Adrenal gland (tissue), 12 donors: ENCODE data around the gene HSD17B2. TPM values are rescaled to one million over a fixed set of nuclear protein-coding genes. Genes with fewer than 3 reads are reported as not detected.

Experiments used
- DNase-seq, 7 donors: peaks; one replicate each; pipeline ENCODE4 v3.0.0-alpha.2; 2019 to 2020
- H3K27ac ChIP-seq, 5 donors: fragments of 200-600 bp; sonication (generic) in 4 of 5; 1 replicate in 3 of 5; 2 replicates in 2 of 5; pipeline versions ENCODE4 v1.5.1 to v1.8.0; 2016 to 2020; ENCODE audit warnings: mild to moderate bottlenecking in 1 of 5
- H3K27me3 ChIP-seq: fragments of 200-600 bp; 2 replicates; pipeline ENCODE4 v1.8.0; 2021
- H3K36me3 ChIP-seq, 2 donors: fragments of 200-600 bp; replicated peaks in 1 of 2; 1 replicate in 1 of 2; 2 replicates in 1 of 2; pipeline versions ENCODE4 v1.5.1 to v1.8.0; 2018 to 2022
- H3K4me1 ChIP-seq, 2 donors: fragments of 200-600 bp; replicated peaks in 1 of 2; 1 replicate in 1 of 2; 2 replicates in 1 of 2; pipeline versions ENCODE4 v1.5.1 to v1.8.0; 2018 to 2021
- H3K4me3 ChIP-seq, 4 donors: fragments of 200-600 bp; sonication (generic) in 3 of 4; one replicate each; pipeline ENCODE4 v1.5.1; 2016 to 2018
- H3K9me3 ChIP-seq, 3 donors: fragments of 200-600 bp; sonication (generic) in 1 of 3; replicated peaks in 1 of 3; 1 replicate in 2 of 3; 2 replicates in 1 of 3; pipeline versions ENCODE4 v1.5.1 to v1.8.0; 2016 to 2021
- POLR2A ChIP-seq, 2 donors: fragments of 450-650 bp; IDR thresholded peaks; one replicate each; pipeline ENCODE4 v1.6.1; 2017; ENCODE audit warnings: antibody characterized with exemption in 2 of 2, mild to moderate bottlenecking in 2 of 2, moderate library complexity in 1 of 2
- WGBS, 4 donors: extraction: QIAGEN DNeasy Blood & Tissue Kit in 2 of 4; methylation state at CpG; one replicate each; pipeline versions ENCODE4 v1.1.5 to v1.1.7; 2013 to 2017; 5-methylcytosine and 5-hydroxymethylcytosine counted together
- intact Hi-C, 2 donors: fragments of 100-400 bp; cut with DNase I; formaldehyde crosslinking; loops; one replicate each; pipeline versions ENCODE4 v1.14.1 to v1.15.0; 2022 to 2023
- polyA plus RNA-seq, 3 donors: library from polyadenylated mRNA; stranded (reverse); fragments of 200-250 nt in 2 of 3; fragments of 350-450 nt in 1 of 3; fragmentation: Illumina TruSeq in 1 of 3; extraction: RNeasy Lipid Tissue Mini Kit (QIAGEN cat#74804) in 1 of 3; gene quantifications; one replicate each; pipeline ENCODE4 v1.2.3, GENCODE V29; 2013 to 2014
- total RNA-seq, 9 donors: library from RNA; depleted of rRNA in 4 of 9; stranded (reverse); fragments of >200 nt in 4 of 9; fragments of 120-200 nt in 1 of 9; fragmentation: NEBNext Ultra II Directional in 1 of 9; extraction: Animal tissue kit (Norgen Biotek cat#: 25700) in 1 of 9; gene quantifications; one replicate each; pipeline versions ENCODE4 v1.1.0 to v1.2.4, GENCODE V29; 2013 to 2023
- TF ChIP-seq, protein P1 (sequence below), 6 experiments: fragments of 450-650 bp in 4 of 6; fragments of 200-600 bp in 2 of 6; sonication (generic) in 1 of 6; IDR thresholded peaks; 1 replicate in 5 of 6; 2 replicates in 1 of 6; pipeline versions ENCODE4 v1.5.1 to v1.8.0; 2016 to 2021; ENCODE audit warnings: antibody characterized with exemption in 6 of 6, mild to moderate bottlenecking in 2 of 6, moderate library complexity in 1 of 6
- donor health status: healthy with polysubstance abuse.
- donor health status: Bipolar disorder and iron deficiency.
- donor health status: DM: yes; HTN: yes; CAD: no.
- donor health status: DM: no; HTN: no; CAD: no.
- donor health status: DM: no; HTN: no; CAD: no.
- donor health status: DM: yes; HTN: yes; CAD: no.

The HSD17B2 gene
- total and polyA plus RNA-seq, 12 donors: 0.10 to 0.16 TPM; not detected in 10

- H3K27ac ChIP-seq: no peak overlapping the region
- no peak for DNase-seq
- no peaks in the 10 kb centered on the region for H3K4me1 ChIP-seq
- no peaks in the 10 kb centered on the region for H3K9me3 ChIP-seq
- intact Hi-C loops: no loop called here
- 85 to 95% (median 90%) methylated on average over 4 of the region's 4 CpGs for WGBS, 4 donors
- TF ChIP-seq, protein P1, sequence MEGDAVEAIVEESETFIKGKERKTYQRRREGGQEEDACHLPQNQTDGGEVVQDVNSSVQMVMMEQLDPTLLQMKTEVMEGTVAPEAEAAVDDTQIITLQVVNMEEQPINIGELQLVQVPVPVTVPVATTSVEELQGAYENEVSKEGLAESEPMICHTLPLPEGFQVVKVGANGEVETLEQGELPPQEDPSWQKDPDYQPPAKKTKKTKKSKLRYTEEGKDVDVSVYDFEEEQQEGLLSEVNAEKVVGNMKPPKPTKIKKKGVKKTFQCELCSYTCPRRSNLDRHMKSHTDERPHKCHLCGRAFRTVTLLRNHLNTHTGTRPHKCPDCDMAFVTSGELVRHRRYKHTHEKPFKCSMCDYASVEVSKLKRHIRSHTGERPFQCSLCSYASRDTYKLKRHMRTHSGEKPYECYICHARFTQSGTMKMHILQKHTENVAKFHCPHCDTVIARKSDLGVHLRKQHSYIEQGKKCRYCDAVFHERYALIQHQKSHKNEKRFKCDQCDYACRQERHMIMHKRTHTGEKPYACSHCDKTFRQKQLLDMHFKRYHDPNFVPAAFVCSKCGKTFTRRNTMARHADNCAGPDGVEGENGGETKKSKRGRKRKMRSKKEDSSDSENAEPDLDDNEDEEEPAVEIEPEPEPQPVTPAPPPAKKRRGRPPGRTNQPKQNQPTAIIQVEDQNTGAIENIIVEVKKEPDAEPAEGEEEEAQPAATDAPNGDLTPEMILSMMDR (IDR thresholded peaks at IDR 0.05): no peak
- TF ChIP-seq POLR2A (IDR thresholded peaks at IDR 0.05): no peak
- H3K36me3 ChIP-seq: no peaks in the 10 kb centered on the region
- H3K4me3 ChIP-seq: no peak overlapping the region
- H3K27me3 ChIP-seq: no peaks in the 10 kb centered on the region
Measured at GRCh38 chr16:82050909-82051357, 15.9 kb downstream of the HSD17B2 start.

DNA sequence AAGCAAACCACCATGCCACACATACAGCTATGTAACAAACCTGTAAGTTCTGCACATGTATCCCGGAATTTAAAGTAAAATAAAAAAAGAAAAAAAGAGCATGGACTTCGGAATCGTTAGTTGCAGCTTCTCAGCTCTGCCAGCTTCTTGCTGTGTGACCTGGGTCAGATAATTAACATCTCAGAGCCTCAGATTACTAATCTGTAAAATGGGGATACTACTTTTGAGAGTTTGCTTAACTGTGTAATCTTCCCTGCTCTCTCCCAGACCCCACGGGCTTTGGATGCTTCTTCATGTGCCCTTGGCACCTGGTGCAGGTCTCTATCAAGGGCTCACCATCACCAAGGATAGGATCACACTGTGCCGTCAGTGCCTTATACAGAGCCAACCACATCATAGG is 16.6 kb downstream of the HSD17B2 start:
- Histone ChIP-seq H3K27ac (no peak overlapping the region), H3K27me3 (no peaks in the 10 kb centered on the region), H3K36me3 (no peaks in the 10 kb centered on the region), H3K9me3 (no peaks in the 10 kb centered on the region), H3K4me3 (no peak overlapping the region), H3K4me1 (no peaks in the 10 kb centered on the region)
- TF ChIP-seq, protein P1 (IDR thresholded peaks at IDR 0.05): no peak
- TF ChIP-seq POLR2A (IDR thresholded peaks at IDR 0.05): no peak
- intact Hi-C loops: no loop called here
- WGBS, 4 donors: 75 to 86% (median 81%) methylated on average over 4 to 5 of the region's 5 CpGs
- DNase-seq: no peak

- Histone ChIP-seq H3K4me1 (no peaks in the 10 kb centered on the region), H3K27me3 (no peaks in the 10 kb centered on the region), H3K36me3 (no peaks in the 10 kb centered on the region), H3K4me3 (no peak overlapping the region), H3K27ac (no peak overlapping the region), H3K9me3 (no peaks in the 10 kb centered on the region)
- WGBS, 4 donors: 87 to 100% (median 89%) methylated on average over 3 of the region's 3 CpGs
- TF ChIP-seq, protein P1 (IDR thresholded peaks at IDR 0.05): no peak
- no peak for TF ChIP-seq POLR2A (IDR thresholded peaks at IDR 0.05)
- intact Hi-C loops: no loop called here
- no peak for DNase-seq
Measured at GRCh38 chr16:82055117-82055516, 20.1 kb downstream of the HSD17B2 start.

GRCh38 chr16:82055728-82056549 is 20.9 kb downstream of the HSD17B2 start:
- 70 to 73% (median 72%) methylated on average over 8 of the region's 8 CpGs for WGBS, 4 donors
- intact Hi-C loops: no loop called here
- TF ChIP-seq POLR2A (IDR thresholded peaks at IDR 0.05): no peak
- TF ChIP-seq, protein P1 (IDR thresholded peaks at IDR 0.05): no peak
- Histone ChIP-seq H3K36me3 (no peaks in the 10 kb centered on the region), H3K27ac (no peak overlapping the region), H3K27me3 (no peaks in the 10 kb centered on the region), H3K4me3 (no peak overlapping the region), H3K4me1 (no peaks in the 10 kb centered on the region), H3K9me3 (no peaks in the 10 kb centered on the region)
- no peak for DNase-seq
